GM21737 (cell line): Measurements from ENCODE around the gene GHRL.

Source experiments
- ATAC-seq: cut with Tn5 transposase; IDR thresholded peaks from one replicate; pipeline ENCODE4 v1.9.1; 2021; ENCODE audit warnings: mild to moderate bottlenecking, moderate library complexity; ENCODE audit not compliant: unreplicated experiment

GHRL gene

DNA sequence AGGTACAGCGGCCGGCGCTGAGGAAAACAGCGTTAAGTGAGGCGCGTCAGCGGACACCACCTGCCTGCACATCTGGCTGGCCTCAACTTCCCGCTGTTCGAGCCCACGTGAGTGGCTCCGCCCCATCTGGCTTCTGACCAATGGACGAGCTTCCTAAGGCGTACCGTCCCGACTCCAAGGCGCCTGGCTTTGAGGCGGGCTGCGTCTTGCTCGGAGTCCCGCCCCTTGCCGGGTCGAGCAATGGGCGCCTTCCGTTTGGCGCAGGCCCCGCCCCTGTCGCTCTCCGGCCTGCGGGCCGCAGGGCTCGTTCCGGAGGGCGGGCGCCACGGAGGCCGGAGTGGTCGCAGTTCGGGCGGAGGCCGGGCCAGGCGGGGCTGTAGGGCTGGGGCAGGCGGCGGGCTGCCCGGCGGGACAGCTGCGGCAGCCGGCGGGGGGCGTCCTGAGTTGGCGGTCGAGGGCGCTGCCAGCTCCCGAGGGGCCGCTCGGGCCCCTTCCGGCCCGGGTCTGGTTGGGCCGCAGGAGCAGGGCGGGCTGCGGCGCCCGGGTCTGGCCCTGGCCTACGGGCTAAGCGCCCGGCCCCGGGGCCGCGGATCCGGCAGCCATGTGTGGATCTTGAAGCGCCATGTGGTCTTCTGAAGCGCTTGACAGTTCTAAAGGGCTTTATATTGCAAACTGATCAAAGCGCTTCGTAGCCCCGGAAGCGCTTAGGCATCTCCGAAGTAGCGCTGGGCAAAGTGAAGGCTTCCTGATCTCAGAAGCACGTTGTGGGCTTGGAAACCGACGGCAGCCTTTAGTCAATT, 44.4 kb downstream of the GHRL start, which contains the start of gene TATDN2:
TATDN2 (plus strand) TSS at position 276 of the 800 bp plus-strand sequence. CDS start 742 bp downstream, outside the sequence.
- peak; percentile 96 for ATAC-seq

DNA sequence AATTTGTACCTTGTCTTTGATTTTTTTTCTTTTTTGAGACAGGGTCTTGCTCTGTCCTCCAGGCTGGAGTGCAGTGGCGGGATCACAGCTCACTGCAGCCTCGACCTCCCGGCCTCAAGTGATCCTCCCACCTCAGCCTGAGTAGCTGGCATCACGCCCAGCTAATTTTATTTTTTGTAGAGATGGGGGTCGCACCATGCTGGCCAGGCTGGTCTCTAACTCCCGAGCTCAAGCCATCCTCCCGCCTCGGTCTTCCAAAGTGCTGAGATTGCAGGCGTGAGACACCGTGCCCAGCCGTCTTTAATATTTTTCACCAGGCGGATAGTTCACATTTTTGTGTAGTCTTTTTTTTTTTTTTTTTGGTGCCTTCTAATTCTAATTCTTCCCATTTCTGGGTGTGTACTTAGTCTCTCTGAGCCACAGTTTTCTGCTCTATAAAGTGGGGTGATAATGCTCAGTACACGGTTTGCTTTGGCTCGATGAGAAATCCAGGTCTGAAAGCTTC, 45.0 kb downstream of the GHRL start:
- no peak for ATAC-seq

DNA sequence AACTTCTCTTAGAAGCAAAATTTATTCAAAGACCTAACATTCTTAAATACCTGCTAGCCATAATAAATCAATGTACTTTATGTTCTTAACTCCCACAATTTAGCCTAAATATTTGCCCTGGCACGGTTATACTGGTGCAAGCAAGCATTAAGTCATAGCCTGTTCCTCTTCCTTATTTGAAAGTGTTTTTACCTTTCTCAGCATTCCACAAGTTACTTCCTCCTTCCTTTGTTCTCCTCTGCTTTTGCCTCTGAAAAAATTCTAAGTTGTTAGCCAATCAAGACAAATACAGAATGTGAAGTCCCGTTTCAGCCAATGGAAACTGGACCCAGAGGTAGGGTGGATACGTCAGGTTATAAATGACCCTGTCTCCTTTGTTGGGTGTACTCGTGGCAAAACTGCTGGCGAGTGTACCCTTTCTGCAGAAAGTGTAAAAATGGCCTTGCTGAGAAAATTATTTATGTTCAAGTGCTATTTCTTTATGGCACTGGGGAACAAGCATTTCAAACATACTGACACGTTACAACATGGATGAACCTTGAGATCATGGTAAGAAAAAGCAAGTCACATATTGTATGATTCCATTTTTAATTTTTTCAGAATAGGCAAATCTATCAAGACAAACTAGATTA, 47.5 kb downstream of the GHRL start:
- no peak for ATAC-seq

DNA sequence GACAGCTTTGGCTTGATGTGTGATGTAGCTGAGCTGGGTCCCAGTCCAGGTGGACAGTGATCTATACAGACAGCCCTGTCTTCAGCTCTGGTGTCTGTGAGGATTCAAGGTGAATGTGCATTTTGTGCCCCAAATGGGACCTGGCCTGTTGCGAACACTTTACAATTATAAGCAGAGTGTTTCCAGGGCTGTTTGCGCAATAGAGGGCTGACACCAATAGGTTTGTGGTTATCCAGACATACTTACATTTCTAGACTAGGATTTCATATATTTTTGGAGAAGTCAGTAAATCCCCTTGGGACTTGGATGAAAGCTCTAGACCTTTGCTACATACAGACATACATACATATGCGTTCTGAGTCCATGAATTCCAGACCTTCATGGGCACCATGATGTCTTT, 48.7 kb downstream of the GHRL start:
- no peak for ATAC-seq

GRCh38 chr3:10242182-10243065, 50.3 kb downstream of the GHRL start:
- no peak for ATAC-seq

DNA sequence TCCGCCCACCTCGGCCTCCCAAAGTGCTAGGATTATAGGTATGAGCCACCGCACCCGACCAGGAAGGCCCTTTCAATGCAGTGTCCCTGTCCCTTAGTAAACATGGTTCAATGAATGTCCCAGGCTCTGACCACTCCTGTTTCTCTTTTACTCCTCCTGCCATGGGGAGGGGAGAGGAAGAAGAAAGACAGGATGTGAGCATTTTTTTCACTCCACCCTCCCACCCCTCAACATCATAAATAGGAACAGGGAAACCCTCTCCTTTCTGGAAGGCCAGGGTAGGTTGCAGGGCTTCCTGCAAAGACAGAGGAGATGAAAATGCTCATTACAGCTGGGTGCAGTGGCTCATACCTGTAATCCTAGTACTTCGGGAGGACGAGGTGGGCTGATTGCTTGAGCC, 51.9 kb downstream of the GHRL start:
- ATAC-seq = no peak

GRCh38 chr3:10238345-10239183, 54.2 kb downstream of the GHRL start:
- ATAC-seq = no peak
